GM21619 (cell line): Measurements from ENCODE around the gene SAMD10.
"Not testable (repeated sequence)": the region's sequence is repeated elsewhere in the genome, so short reads cannot be mapped to it uniquely, and the experiment has no call there.

ENCODE experiments used
- ATAC-seq: cut with Tn5 transposase; IDR thresholded peaks from one replicate; pipeline ENCODE4 v1.9.1; 2021; ENCODE audit not compliant: unreplicated experiment

Gene SAMD10

GRCh38 chr20:64003960-64004725, 24.7 kb upstream of the SAMD10 start:
- no peak for ATAC-seq

GRCh38 chr20:64001607-64002011, 22.2 kb upstream of the SAMD10 start:
- no peak for ATAC-seq

- no peak for ATAC-seq
These were observed 21.5 kb upstream of the SAMD10 start for GRCh38 chr20:64000906-64001305.

- ATAC-seq = no peak
These were observed 3.5 kb upstream of the SAMD10 start for GRCh38 chr20:63982937-63983336.

- peak; percentile 46 for ATAC-seq
These were observed 1.6 kb upstream of the SAMD10 start, which contains the start of gene PRPF6 for GRCh38 chr20:63980806-63981728. PRPF6 (plus strand) TSS chr20:63981132; CDS start chr20:63981246, 114 bp downstream.

GRCh38 chr20:63980317-63980805, 919 bp upstream of the SAMD10 start:
- ATAC-seq = peak; percentile 4

GRCh38 chr20:63979229-63979556, 249 bp downstream of the SAMD10 start:
- ATAC-seq = no peak

- peak; percentile 34 for ATAC-seq
These were observed 868 bp downstream of the SAMD10 start for GRCh38 chr20:63978319-63979228.

GRCh38 chr20:63977739-63978276, 1.6 kb downstream of the SAMD10 start:
- no peak for ATAC-seq

- no peak for ATAC-seq
These were observed 2.3 kb downstream of the SAMD10 start for GRCh38 chr20:63976980-63977738.

GRCh38 chr20:63976511-63976910, 2.9 kb downstream of the SAMD10 start:
- not testable (repeated sequence) for ATAC-seq

GRCh38 chr20:63974402-63975200, 4.8 kb downstream of the SAMD10 start:
- ATAC-seq = no peak

GRCh38 chr20:63973636-63974401, 5.6 kb downstream of the SAMD10 start:
- ATAC-seq = peak; percentile 39

GRCh38 chr20:63973160-63973479, 6.3 kb downstream of the SAMD10 start:
- ATAC-seq = no peak

- no peak for ATAC-seq
These were observed 6.9 kb downstream of the SAMD10 start for GRCh38 chr20:63972312-63973159.

GRCh38 chr20:63971960-63972311, 7.5 kb downstream of the SAMD10 start:
- ATAC-seq = not testable (repeated sequence)

GRCh38 chr20:63970714-63971431, 8.6 kb downstream of the SAMD10 start:
- no peak for ATAC-seq
